Fibroblast of gingiva (primary cell): Measurements from ENCODE around the gene SGCD.

ENCODE experiments used
- DNase-seq: peaks from one replicate; pipeline ENCODE4 v3.0.0-alpha.2; 2011; ENCODE audit warnings: low read depth

Gene SGCD

DNA sequence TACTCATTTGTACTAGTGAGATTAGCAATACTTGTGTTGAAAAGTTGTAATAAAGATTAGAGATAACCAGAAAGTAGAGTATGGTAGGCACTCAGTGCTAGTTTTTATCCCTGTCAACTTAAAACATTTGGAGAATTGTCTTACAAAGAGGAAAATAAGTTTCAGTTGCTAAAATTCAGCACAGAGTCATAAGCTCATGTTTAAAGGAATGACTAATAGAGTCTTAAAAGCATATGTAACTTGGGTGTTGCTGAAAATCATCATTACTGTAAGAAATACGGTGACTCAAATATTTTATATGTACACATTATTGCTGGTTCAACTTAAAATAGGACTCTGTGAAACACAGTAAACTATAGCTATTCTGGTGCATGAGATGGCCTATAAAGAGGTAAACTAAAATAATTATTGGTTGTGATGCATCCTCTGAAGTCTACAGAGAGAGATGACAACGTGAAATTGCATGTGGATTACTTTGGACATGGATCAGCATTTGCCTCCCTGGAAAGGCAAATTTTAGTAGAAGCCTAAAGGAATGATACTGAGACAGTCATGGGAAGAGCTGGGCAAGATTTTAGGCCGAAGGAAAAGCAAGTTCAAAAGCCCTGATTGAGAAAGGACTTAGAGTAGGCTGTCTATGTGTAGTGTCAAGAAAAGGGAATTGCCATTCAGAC lies 34.6 kb downstream of the SGCD start:
- DNase-seq, result no peak

DNA sequence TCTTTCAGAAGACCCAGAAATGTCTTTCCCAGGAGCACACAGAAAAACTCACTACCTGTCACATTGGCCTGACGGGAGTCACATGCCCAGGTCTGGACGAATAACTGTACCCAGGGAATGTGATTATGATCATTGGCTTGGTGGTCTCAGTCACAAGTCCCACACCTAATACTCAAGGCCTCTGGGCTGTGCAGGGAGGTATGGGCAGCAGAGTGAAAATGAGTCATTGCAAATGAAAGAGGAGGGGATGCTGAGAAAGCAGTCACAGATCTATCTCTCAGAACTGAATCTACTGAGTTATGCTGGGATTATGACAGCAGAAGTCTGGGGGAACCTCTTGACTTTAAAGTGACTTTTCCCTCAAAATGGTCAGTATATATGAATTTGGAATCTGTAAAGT lies 36.9 kb downstream of the SGCD start:
- DNase-seq, result no peak

DNA sequence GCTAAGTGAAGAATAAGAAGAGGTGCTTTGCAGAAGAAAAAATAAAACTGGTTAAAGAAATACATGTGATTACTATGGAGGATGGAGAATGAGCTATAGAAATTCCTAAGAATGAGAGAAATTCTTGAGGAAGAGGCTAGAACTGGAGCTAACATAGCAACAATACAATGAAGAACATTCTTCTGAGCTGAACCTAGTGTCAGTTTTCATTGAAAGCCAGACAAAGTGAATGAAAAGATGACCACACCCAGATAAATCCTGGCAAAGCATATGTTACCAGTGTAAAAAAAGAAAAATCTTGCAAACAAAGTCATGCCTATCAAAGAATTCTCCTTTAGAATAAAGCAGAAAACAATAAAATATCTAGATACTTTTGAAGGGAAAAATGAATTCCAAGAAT lies 39.6 kb downstream of the SGCD start:
- DNase-seq, result no peak

DNA sequence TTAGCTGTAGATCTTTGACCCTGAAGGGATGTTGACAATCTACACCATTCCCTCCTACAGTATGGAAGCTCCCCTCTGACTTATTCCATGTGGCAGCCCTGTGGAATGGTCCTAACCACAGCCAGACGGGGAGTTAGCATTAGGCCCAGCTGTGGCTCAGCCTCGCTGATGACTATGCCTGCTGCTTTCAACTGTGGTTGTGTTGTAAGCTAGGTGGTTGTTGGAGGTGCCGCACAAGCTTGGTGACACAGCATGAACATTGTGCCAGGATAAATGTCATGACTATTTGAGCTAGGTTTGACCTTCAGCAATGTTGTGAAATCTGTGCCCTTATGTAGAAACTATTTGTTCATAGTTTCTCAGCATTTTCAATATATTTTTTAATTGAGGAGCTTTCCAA lies 40.6 kb downstream of the SGCD start:
- DNase-seq, result peak; percentile 91

DNA sequence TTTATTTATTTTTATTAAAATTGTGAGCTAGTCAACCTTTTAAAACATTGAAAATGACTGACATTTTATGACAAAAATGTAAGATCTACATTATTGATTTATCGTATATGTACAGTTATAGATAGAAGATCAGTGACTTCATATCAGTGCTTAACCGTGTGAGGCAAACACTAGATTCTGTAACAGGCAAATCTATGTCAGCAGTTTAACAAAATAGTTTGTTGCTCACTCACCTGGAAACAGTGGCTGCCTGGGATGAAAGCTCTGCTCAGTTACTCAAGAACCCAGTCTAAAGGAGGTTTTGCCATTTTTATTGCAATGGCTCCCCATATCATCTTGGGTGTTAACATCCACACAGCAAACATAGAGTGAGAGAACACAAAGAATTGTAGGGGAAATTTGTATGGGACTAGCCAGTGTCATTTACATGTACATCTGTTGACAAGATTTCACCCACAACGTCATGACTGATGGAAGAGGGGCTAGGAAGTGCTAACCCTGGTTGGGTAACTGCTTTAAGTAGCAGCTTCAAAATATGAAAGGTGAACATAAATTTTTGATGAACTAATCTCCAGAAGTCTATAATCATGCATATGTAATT lies 49.0 kb downstream of the SGCD start:
- no peak for DNase-seq

DNA sequence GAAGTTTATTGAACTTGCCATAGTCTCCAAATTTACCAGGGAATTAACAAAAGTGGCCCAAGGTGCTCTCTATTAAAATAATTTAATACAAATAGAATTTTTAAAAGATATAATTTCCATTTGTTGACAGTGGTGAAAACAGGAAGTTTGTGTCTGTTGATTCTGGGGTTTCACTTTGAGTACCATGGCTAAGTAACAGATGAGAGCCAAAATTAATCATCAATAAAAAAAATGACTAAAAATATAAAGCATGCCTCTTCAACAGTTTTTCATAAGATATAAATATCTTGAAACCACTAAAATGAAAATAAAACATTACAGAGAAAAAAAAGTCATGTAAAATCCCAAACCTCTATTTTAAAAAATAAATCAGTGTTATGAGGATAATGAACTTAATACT lies 49.8 kb downstream of the SGCD start:
- DNase-seq, result no peak

DNA sequence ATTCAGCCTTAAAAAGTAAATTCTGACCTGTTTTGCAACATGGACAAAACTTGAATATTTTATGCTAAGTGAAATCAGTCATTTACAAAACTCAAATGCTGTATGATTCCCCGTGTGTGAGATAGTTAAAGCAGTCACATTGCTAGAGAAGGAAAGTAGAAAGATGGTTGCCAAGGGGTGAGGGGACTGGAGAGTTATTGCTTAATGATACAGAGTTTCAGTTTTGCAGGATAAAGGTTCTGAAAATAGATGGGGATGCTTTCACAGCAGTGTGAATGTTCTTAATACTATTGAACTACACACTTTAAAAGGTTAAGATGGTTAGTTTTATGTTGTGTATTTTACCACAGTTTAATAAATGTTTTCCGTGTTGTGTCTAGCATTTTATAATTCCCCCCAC lies 51.2 kb downstream of the SGCD start:
- DNase-seq, result no peak

DNA sequence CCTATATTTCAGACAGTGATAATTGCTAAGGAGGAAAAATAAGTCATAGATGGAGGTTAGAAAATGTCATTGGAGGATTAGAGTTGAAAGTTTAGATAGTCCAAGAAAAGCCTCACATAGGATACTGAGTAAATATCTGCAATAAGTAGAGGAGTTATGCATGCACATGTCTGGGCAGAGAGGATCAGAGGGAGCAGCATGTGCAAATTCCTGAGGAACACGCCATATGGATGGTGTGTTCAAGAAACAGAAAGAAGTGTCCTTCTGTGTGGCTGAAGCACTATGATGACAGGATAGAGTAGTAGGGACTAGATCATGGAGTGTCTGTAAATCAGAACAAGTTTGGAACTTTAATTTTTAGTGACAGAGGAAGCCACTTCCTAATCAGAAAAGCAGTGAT lies 52.2 kb downstream of the SGCD start:
- DNase-seq, result no peak

DNA sequence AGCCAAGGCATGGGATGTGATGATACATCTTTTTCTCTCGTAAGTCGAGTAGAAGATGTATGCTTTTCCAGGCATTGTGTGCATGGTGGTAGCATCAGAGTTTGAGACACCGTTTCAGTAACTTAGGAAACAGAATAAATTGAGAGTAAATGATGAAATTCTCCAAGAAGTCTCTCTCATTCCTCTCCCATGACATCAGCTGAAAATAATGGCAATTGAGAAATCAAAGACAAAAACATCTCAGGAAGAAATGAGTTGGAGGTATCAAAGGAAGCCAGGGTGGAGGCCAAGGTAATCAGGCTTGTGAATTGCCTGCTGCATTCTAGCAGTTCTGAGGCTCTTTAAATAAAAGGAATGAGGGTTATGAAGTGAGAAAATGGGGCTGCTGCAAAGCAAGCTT lies 53.9 kb downstream of the SGCD start:
- peak; percentile 58 for DNase-seq

DNA sequence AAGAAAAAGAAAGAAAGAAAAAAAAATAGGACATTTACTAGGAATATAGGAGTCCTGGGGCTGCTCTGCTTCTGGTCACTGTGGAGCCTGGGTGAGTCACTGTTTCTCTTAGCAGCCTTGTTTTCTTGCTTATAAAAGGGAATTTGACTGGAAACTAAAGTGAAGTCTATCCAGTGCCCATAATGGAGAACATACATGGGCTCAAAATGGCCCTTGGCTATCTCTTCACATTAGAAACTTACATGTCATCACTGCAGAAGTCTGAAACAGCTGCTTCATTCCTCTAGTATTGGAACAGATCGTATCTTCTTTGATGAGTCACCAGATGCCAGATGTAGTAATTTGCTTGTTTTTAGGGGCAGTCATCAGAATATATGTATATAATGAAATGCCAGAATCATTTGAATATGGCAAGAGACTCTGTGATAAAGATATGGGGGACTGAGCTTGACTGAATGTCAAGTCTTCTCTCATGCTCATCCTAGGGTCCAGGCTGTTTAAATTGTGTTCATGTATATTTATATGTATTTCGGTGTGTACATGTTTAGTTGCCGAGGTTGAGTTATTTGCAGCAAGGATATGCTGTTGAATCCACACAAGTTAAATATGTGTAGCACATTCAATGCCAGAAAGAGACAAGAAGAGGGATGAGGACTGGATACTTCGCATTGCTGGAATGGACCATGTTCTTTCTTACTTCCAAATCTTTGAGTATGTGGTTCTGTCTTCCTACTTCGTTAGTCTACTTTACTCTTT lies 56.7 kb downstream of the SGCD start:
- peak; percentile 58 for DNase-seq

DNA sequence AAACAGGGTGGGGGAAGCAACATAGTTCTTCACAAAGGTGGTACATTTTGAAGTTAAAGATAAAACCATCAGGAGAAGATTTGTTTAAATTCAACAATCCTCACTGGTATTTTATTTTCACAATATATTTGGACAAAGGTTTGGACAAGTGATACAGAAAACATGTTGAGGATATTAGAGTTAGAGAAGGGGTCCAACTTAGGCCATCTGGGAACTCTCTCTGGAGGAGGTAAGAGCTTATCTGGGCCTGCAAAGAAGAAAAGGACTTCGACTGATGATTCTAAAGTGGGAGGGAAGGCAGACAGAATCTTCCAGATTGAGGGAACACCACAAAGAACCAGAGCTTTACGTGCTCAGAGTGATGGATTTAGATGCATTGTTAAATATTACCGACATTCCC lies 58.5 kb downstream of the SGCD start:
- no peak for DNase-seq

DNA sequence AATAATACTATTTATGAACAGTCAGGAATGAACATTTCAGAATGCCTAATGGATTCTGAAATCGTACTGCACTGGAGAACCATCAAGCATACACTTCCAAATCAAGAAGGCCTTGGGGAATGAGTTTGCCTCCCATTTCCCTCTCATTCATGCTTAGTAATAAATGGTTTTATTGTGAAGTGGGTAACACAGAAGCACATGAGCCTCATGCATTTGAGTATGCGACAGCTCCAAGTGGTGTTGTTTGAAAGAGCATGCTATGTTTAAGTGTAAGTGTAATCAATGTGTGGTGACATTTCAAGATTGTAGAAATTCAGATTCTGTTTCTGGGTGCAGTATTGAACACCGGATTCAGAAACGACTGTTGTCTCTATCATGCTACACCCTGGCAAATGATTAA lies 60.0 kb downstream of the SGCD start:
- DNase-seq, result no peak

DNA sequence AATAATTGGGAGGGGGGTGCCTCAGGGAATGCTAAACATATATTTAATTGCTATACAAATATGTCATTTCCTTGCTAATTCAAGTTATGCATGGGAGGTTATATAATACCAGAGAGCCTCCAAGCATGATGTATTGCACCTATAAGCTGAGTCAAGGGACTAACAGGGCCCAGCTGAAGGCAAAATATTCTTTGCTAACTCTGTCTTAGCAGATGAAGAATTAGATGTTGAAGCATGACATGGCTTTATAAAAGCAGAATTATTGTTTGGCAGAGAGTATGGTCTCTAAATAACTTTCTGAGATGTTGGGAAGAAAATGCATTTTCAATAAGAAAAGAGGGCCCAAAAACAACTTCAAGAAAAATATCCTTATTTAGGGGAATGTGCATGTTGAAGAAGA lies 60.4 kb downstream of the SGCD start:
- no peak for DNase-seq

DNA sequence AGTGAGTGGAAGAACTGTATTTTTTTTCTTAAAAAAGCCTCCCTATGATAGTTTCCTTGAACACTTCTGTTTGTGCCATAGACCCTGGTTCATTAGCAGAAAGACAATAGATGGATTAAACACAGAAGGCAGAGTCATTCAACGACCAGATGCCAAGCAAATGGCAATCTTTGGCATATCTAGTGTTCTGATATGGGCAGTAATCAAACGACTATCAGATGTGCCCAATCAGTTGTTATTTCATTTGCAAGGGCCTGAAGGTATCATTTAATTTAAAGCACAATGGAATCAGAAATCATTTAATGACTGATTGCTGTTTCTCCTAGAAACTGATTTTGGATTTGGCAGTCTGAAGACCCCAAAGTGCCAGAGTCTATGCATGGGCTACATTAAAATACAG lies 61.3 kb downstream of the SGCD start:
- DNase-seq, result no peak

DNA sequence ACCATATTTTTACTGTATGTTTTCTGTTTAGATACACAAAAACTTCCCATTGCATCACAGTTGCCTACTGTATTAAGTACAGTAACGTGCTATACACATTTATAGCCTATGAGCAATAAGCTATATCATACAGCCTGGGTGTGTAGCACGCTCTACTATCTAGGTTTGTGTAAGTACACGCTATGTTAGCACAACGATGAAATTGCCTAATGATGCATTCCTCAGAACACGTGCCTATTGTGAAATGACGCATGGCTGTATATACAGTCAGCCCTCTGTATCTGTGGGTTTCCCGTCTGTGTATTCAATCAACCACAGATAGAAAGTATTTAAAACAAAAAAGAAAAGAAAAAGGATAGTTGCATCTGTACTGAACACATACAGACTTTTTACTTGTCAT lies 64.2 kb downstream of the SGCD start:
- peak; percentile 29 for DNase-seq

DNA sequence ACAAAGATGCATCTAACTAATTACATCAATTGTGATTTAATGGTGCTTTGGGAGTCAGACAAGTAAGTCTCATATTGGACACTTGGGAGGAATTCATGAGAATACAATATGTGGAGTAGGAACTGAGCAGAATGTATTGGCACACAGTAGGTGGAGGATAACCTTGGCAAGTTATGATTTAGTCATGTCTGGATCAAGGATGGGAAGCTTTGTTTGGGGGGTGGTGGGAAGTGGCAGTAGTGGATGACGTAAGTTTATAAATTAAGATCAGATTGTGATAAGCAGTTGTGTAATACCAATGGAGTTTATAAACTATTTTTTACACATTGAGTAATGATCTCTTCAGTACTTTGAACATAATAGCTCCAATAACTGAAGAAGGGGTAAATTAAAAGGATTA lies 67.0 kb downstream of the SGCD start:
- no peak for DNase-seq

DNA sequence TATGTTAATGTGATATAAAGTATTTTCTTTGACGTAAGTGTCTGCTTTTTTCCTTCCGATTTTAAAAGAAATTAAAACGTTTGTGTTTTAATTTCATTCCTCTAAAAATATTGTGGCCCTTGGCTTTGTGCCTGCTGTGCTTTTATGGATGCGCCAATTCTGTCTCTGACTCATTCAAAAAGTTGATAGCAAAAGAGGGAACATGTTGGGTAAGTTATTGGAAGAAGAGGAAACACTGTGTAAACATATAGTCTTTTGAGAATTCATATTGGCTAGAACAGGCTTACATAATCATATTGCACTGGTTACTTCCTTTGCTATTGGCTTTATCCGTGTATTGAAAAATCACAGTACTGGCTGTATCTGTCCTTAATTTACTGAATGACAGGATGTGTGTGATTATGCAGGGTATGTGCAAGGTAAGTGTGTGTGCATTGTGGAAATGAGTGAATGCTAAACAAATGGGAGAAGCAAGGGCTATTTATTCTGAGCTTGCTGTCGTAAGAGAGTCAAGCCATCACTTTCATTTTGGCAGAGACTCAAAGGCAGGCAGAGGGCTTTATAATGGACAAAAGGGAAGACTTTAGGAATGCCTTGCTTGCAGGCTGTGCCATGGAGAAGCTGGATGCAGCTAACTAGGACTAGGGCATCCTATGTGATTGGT lies 67.8 kb downstream of the SGCD start:
- peak; percentile 26 for DNase-seq

DNA sequence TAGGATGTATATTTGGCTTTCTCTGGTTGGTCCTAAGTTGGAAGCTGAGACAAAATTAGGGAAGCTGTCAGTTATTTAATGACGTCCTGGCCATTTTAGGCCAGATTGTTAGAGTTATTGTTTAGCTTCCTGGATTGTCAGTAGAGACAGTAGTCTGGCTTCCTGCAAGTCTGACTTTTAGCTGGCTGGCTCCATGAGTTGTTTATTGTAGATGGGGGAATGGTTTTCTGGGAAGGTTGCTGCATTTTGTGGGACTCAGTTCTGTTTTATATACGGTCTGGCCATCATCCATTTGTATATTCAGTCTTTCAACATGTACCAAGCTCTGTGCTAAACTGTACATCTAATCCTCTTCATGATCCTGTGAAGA lies 68.3 kb downstream of the SGCD start:
- no peak for DNase-seq

DNA sequence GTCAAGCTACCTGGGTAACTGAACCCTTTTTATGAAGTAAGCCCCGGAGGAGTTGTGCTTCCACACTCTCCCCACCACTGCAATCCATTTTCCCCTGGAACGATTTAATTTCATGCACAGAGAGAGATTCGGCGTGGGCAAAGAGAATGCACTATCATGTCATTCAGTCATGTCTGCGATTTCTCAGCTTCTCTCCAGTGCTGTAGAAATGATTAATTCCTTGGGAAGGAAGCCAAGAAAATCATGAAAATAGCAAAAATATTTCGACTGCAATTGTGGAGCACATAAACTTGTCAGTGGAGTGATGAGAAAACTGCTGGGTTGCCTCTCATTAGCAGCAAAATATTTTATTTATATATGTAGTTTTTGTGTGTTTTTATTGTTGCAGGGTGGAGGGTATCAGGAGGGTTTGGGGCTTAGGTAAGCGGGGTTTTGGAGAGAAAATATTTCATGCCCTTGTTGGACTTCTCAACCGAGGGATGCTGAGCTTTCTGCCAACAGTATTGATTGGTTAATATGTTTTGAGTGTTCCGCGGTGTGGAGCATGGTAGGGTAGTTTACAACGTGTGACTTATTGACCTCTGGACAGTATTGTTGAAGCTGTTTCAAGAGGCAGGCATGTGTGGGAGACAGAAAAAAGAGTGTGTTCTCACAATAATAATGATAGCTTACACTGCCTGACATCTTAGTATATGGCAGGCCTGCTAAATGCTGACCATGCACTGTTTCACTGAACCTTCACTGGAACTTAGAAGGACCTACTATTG lies 69.3 kb downstream of the SGCD start:
- DNase-seq, result no peak

DNA sequence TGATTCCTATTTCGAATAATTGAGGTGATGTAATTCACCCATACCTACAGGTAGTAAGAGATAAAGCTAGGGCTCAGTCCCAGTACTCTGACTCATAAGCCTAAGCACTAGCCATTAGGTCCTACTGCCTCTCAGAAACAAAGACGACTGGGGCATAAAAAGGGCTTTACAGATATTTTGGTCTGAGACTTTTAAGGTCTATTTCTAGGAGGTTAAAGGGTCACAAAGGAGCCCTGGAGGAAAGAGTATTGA lies 69.8 kb downstream of the SGCD start:
- no peak for DNase-seq

DNA sequence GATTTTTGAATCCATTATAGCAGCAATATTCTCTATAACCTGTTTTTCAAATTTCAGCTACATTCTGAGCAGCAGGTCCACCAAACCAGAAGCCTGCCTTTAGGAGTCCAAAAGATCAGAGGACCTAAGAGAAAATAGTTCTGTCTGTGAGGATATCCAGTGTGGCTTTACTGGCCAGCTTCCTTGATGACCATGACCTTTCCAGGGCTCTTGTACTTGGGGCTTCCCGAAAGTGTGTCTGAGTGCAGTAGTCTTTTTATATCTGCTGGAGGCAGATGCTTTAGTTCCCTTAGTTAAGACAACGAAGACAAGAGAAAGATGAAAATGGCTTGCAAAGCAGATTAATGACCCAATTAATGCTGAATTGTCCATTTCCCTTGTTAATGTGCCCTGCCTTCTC lies 72.4 kb downstream of the SGCD start:
- no peak for DNase-seq

DNA sequence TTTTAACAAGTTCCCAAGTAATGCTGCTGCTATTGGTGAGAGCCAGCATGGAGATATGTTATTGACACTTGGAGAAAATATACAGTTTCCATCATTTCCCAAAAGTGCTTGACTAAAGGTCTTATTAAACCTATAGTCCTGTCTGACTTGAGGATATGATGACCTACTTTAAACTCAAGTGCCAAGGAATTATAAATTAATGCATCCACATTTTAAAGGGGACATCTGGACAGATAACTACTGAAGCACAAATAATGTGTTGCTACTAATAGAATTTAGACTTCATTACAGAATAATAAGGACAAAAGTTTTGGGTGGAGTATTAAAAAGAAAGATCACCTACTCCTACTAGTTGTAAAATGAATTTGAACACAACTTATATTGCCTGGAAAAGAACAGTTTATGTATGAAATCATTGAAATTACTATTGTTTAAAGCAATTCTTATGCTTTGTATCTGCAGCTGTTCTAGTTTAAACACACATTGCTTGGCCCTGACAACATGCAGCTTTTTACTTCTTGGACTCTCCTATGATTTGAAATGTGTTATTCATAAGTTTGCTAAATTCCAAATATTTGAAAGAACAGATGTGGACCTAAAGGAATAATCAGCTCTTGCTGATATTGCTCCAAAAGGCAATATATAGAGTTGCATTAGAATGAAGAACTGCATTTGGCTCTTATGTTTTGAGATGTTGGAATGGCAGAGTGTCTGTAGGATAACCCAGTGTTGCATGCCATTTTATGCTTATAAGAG lies 73.4 kb downstream of the SGCD start:
- no peak for DNase-seq
